HG02610 (cell line): ENCODE results near the gene DTWD2.
"Not testable (repeated sequence)": the region's sequence is repeated elsewhere in the genome, so short reads cannot be mapped to it uniquely, and the experiment has no call there.

ENCODE experiments used
- ATAC-seq: cut with Tn5 transposase; IDR thresholded peaks from one replicate; pipeline ENCODE4 v1.9.1; 2021; ENCODE audit warnings: mild to moderate bottlenecking, moderate library complexity; ENCODE audit not compliant: unreplicated experiment

DTWD2 gene

GRCh38 chr5:118998861-118999260 is 10.5 kb upstream of the DTWD2 start:
- ATAC-seq = not testable (repeated sequence)

DNA sequence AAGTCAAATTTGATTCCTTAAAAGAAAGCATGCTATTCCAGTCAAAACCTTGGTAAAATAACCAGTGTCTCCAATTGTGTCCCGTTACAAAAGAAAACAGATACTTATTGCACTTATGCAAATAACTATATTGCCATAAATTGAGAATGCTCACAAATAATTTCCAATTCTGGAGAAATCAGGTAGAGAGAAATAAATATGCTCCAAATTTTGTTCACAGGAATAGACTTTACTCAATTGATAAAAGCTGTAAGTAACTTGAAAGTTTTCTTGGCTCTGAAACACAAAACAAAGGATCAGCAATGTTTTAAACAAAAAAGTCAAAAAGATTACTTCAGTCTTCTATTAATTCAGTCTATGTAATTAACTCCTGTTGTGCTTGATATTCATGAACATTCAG is 7.8 kb upstream of the DTWD2 start:
- ATAC-seq = no peak

- no peak for ATAC-seq
Measured at GRCh38 chr5:118994595-118994994, 6.2 kb upstream of the DTWD2 start.

- not testable (repeated sequence) for ATAC-seq
Measured at GRCh38 chr5:118993118-118993517, 4.8 kb upstream of the DTWD2 start.

DNA sequence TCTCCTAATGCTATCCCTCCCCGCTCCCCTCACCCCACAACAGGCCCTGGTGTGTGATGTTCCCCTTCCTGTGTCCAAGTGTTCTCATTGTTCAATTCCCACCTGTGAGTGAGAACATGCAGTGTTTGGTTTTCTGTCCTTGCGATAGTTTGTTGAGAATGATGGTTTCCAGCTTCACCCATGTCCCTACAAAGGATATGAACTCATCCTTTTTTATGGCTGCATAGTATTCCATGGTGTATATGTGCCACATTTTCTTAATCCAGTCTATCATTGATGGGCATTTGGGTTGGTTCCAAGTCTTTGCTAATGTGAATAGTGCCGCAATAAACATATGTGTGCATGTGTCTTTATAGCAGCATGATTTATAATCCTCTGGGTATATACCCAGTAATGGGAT is 3.7 kb upstream of the DTWD2 start:
- not testable (repeated sequence) for ATAC-seq

- no peak for ATAC-seq
Measured at GRCh38 chr5:118990582-118990981, 2.2 kb upstream of the DTWD2 start.

- no peak for ATAC-seq
Measured at GRCh38 chr5:118989816-118990215, 1.5 kb upstream of the DTWD2 start.

DNA sequence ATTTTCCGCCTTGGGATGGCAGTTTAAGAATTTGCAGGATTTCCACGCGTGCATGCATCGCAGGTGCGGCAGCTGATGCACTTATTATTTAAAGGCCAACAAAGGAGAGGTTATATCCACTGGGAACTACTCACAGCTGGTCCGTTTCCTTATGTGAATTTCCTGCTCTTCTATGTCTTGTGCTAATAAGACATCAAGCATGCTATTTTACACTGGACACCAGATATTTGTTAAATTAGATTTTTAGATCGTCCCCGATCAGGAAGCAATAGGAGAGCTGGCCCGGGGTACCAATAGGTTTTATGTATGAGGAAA is 476 bp upstream of the DTWD2 start:
- no peak for ATAC-seq

DNA sequence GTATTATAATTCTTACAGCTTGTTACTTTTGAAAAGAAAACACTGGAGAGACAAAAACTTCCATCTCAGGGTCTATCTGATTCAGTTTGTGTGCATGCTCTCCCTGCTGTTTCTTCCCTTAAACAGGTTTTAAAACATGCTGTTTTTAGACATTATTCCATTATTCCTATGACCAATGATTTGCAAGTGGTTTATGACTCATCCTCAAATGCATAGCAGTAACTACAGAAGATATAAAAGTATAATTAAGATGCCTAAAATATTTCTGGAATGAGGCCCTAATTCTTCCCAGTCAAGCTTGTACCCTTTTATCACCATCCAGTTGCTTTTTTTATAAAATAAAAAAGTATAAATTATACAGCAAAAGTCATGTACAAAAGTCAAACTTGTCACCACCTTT is 3.7 kb downstream of the DTWD2 start:
- ATAC-seq = no peak

GRCh38 chr5:118981783-118982182 is 6.6 kb downstream of the DTWD2 start:
- no peak for ATAC-seq

DNA sequence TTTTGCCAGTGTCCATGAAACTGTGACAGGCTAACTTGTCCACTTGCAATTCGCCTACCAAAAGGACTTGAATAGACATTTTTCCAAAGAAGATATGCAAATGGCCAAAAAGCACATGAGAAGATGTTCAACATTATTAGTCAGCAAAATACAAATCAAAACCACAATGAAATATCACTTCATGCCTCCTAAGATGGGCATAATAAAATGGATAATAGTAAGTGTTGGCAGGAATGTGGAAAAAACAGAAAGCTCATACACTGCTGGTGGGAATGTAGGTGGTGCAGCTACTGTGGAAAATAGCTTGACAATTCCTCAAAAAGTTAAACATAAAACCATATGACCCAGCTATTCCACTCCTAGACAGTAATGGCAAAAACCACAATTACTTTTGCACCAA is 7.9 kb downstream of the DTWD2 start:
- no peak for ATAC-seq

GRCh38 chr5:118980017-118980416 is 8.3 kb downstream of the DTWD2 start:
- ATAC-seq = no peak

GRCh38 chr5:118973779-118974445 is 14.4 kb downstream of the DTWD2 start:
- ATAC-seq = not testable (repeated sequence)

- no peak for ATAC-seq
Measured at GRCh38 chr5:118968925-118969375, 19.4 kb downstream of the DTWD2 start.

DNA sequence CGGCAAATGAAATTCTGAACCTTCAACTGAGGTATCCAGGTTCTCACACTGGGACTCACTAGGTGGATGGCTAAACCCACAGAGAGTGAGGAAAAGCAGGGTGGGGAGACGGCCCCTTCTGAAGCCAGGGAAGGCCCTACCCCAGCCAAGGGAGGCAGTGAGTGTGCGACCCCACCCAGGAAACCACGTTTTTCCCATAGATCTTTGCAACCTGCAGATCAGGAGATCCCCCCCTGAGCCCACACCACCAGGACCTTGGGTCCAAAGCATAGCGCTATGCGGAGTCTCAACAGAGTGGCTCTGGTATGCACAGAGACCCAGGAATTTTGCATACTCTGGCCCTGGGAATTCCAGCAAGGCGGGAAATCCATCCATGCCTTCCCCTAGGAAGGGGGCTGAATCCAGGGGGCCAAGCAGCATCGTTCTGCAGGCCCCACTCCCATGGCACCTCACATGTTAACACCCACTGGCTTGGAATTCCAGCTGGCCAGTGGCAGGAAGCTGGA is 19.9 kb downstream of the DTWD2 start:
- no peak for ATAC-seq

DNA sequence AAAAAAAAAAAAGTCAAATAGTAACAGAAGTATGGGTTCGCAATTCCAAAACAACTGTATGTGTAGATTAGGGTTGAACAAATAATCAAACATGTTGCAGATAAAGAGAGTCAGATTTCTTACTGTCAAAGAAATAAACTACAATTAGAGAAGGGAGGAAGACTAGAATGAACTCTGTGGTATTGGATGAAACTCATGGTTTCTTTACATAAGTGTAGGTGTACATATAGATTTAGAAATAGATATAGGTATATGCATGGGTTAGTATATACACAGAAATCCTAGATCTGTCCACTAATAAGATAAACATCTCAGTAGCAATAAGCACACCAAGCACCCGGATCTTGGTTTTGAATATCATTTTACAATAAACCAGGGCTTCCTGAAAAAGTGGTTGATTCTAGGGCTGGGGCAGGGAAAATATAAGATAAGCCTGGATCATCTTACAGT is 21.3 kb downstream of the DTWD2 start:
- no peak for ATAC-seq

- no peak for ATAC-seq
Measured at GRCh38 chr5:118965890-118966289, 22.5 kb downstream of the DTWD2 start.

GRCh38 chr5:118964970-118965369 is 23.4 kb downstream of the DTWD2 start:
- not testable (repeated sequence) for ATAC-seq

GRCh38 chr5:118964388-118964787 is 24.0 kb downstream of the DTWD2 start:
- not testable (repeated sequence) for ATAC-seq

- no peak for ATAC-seq
Measured at GRCh38 chr5:118963169-118963568, 25.2 kb downstream of the DTWD2 start.

GRCh38 chr5:118960557-118960956 is 27.8 kb downstream of the DTWD2 start:
- ATAC-seq = no peak

GRCh38 chr5:118956727-118957126 is 31.6 kb downstream of the DTWD2 start:
- ATAC-seq = no peak

GRCh38 chr5:118953652-118954005 is 34.7 kb downstream of the DTWD2 start:
- no peak for ATAC-seq
